ENCODE data around the gene S100A10. TPM values are rescaled to one million over a fixed set of nuclear protein-coding genes. Genes with fewer than 3 reads are reported as not detected.

S100A10 gene
- total RNA-seq, 1 donor from 2014 or later = 219 TPM

- Mint-ChIP-seq H3K4me3 (no peak overlapping the region), H3K4me1 (peaks cover 6% of the 10 kb centered on the region), H3K27ac (no peak overlapping the region), H3K9me3 (no peaks in the 10 kb centered on the region), H3K27me3 (ENCODE audit: low read depth) (no peaks in the 10 kb centered on the region), H3K36me3 (no peaks in the 10 kb centered on the region)
- no peak for DNase-seq (ENCODE audit: low spot score in 2 of 2, unreplicated experiment in 2 of 2)
- no peak for TF ChIP-seq CTCF (IDR thresholded peaks at IDR 0.05; ENCODE audit: unreplicated experiment)
Measured at GRCh38 chr1:152009691-152010090, 16.0 kb upstream of the S100A10 start.

- Mint-ChIP-seq H3K4me1 (peaks cover 6% of the 10 kb centered on the region), H3K27me3 (ENCODE audit: low read depth) (peaks cover 15% of the 10 kb centered on the region), H3K9me3 (no peaks in the 10 kb centered on the region), H3K36me3 (no peaks in the 10 kb centered on the region), H3K27ac (no peak overlapping the region), H3K4me3 (no peak overlapping the region)
- TF ChIP-seq CTCF (IDR thresholded peaks at IDR 0.05; ENCODE audit: unreplicated experiment) = no peak
- DNase-seq (ENCODE audit: low spot score in 2 of 2, unreplicated experiment in 2 of 2) = no peak
Measured at GRCh38 chr1:152007047-152007446, 13.4 kb upstream of the S100A10 start.

GRCh38 chr1:152005360-152005912 is 11.8 kb upstream of the S100A10 start:
- Mint-ChIP-seq H3K4me1 (peaks cover 6% of the 10 kb centered on the region), H3K27ac (no peak overlapping the region), H3K4me3 (no peak overlapping the region), H3K36me3 (no peaks in the 10 kb centered on the region), H3K27me3 (ENCODE audit: low read depth) (peaks cover 15% of the 10 kb centered on the region), H3K9me3 (no peaks in the 10 kb centered on the region)
- no peak for TF ChIP-seq CTCF (IDR thresholded peaks at IDR 0.05; ENCODE audit: unreplicated experiment)
- no peak for DNase-seq (ENCODE audit: low spot score in 2 of 2, unreplicated experiment in 2 of 2)

- Mint-ChIP-seq H3K36me3 (no peaks in the 10 kb centered on the region), H3K9me3 (no peaks in the 10 kb centered on the region), H3K4me1 (peaks cover 6% of the 10 kb centered on the region), H3K27ac (no peak overlapping the region), H3K4me3 (no peak overlapping the region), H3K27me3 (ENCODE audit: low read depth) (peaks cover 19% of the 10 kb centered on the region)
- TF ChIP-seq CTCF (IDR thresholded peaks at IDR 0.05; ENCODE audit: unreplicated experiment) = no peak
- no peak for DNase-seq (ENCODE audit: low spot score in 2 of 2, unreplicated experiment in 2 of 2)
Measured at GRCh38 chr1:152003846-152004442, 10.3 kb upstream of the S100A10 start.

GRCh38 chr1:152002960-152003359 is 9.3 kb upstream of the S100A10 start:
- H3K36me3 Mint-ChIP-seq = no peaks in the 10 kb centered on the region
- H3K9me3 Mint-ChIP-seq = no peaks in the 10 kb centered on the region
- H3K27ac Mint-ChIP-seq = no peak overlapping the region
- H3K4me1 Mint-ChIP-seq = peaks cover 6% of the 10 kb centered on the region
- H3K27me3 Mint-ChIP-seq (ENCODE audit: low read depth) = peaks cover 19% of the 10 kb centered on the region
- H3K4me3 Mint-ChIP-seq = no peak overlapping the region
- DNase-seq (ENCODE audit: low spot score in 2 of 2, unreplicated experiment in 2 of 2) = no peak
- TF ChIP-seq CTCF (IDR thresholded peaks at IDR 0.05; ENCODE audit: unreplicated experiment) = no peak
